OCI-LY1 (cell line): ENCODE data around the gene TSACC.

Experiments used
- H2AFZ ChIP-seq: fragments of 200-600 bp; sonication (generic), shearing (Covaris generic); 2 replicates; pipeline ENCODE4 v1.6.0; 2014; ENCODE audit warnings: antibody characterized with exemption, mild to moderate bottlenecking, low read length
- H3F3A ChIP-seq: fragments of 200-600 bp; sonication (generic), shearing (Covaris generic); 2 replicates; pipeline ENCODE4 v1.6.0; 2014; ENCODE audit warnings: mild to moderate bottlenecking, antibody characterized with exemption, low read length, moderate library complexity; ENCODE audit not compliant: insufficient read depth
- H3K27ac ChIP-seq: fragments of 200-600 bp; sonication (generic); 2 replicates; pipeline ENCODE4 v1.5.1; 2014; ENCODE audit warnings: low read length, mixed run types, mild to moderate bottlenecking, low read depth; ENCODE audit not compliant: poor library complexity, severe bottlenecking
- H3K27me3 ChIP-seq: fragments of 200-600 bp; sonication (generic); 2 replicates; pipeline ENCODE4 v1.6.0; 2014; ENCODE audit warnings: antibody characterized with exemption, mild to moderate bottlenecking, low read length, moderate library complexity; ENCODE audit not compliant: insufficient read depth
- H3K36me3 ChIP-seq: fragments of 200-600 bp; sonication (generic); 2 replicates; pipeline ENCODE4 v1.6.1; 2014; ENCODE audit warnings: mild to moderate bottlenecking, antibody characterized with exemption, low read length, moderate library complexity, mixed read lengths; ENCODE audit not compliant: insufficient read depth
- H3K4me1 ChIP-seq: fragments of 200-600 bp; sonication (generic); 2 replicates; pipeline ENCODE4 v1.5.1; 2014; ENCODE audit warnings: mild to moderate bottlenecking, low read length, moderate library complexity; ENCODE audit not compliant: insufficient read depth, severe bottlenecking
- H3K4me2 ChIP-seq: fragments of 200-600 bp; sonication (generic), shearing (Covaris generic); 2 replicates; pipeline ENCODE4 v1.6.1; 2014; ENCODE audit warnings: low read length
- H3K4me3 ChIP-seq: fragments of 200-600 bp; sonication (generic); 2 replicates; pipeline ENCODE4 v1.5.1; 2014; ENCODE audit warnings: low read length, low read depth, mild to moderate bottlenecking, mixed read lengths; ENCODE audit not compliant: poor library complexity, severe bottlenecking
- H3K79me2 ChIP-seq: fragments of 200-600 bp; shearing (Covaris generic); 2 replicates; pipeline ENCODE4 v1.6.1; 2016; ENCODE audit warnings: mixed run types, low read length, mixed read lengths; ENCODE audit not compliant: insufficient read depth
- H3K9ac ChIP-seq: fragments of 200-600 bp; sonication (generic), shearing (Covaris generic); 2 replicates; pipeline ENCODE4 v1.6.1; 2014; ENCODE audit warnings: mild to moderate bottlenecking, low read length, mixed read lengths
- H3K9me2 ChIP-seq: fragments of 200-600 bp; sonication (generic), shearing (Covaris generic); 2 replicates; pipeline ENCODE4 v1.6.1; 2014; ENCODE audit warnings: low read depth, mild to moderate bottlenecking, low read length, mixed read lengths
- H3K9me3 ChIP-seq: fragments of 200-600 bp; shearing (Covaris generic); 2 replicates; pipeline ENCODE4 v1.6.1; 2014; ENCODE audit warnings: low read length, mixed read lengths
- H4K20me1 ChIP-seq: fragments of 200-600 bp; sonication (generic), shearing (Covaris generic); 2 replicates; pipeline ENCODE4 v1.6.0; 2016; ENCODE audit warnings: mild to moderate bottlenecking, low read length; ENCODE audit not compliant: insufficient read depth
- CTCF ChIP-seq: fragments of 200-600 bp; sonication (generic), shearing (Covaris generic); IDR thresholded peaks from 2 replicates; pipeline ENCODE4 v1.5.1; 2017; ENCODE audit warnings: mild to moderate bottlenecking, antibody characterized with exemption, low read length, moderate library complexity, mixed read lengths
- EZH2 ChIP-seq: fragments of 200-600 bp; sonication (generic), shearing (Covaris generic); IDR thresholded peaks from 2 replicates; pipeline ENCODE4 v1.8.0; 2017; ENCODE audit warnings: borderline replicate concordance, mixed run types, mild to moderate bottlenecking, antibody characterized with exemption, low read length, moderate library complexity, mixed read lengths

Gene TSACC

GRCh38 chr1:156387870-156388173 is 49.5 kb downstream of the TSACC start:
- H3K79me2 ChIP-seq, result no peaks in the 10 kb centered on the region
- no peaks in the 10 kb centered on the region for H3K9me3 ChIP-seq
- no peak overlapping the region for H2AFZ ChIP-seq
- H3K4me2 ChIP-seq, result peak overlapping the region; percentile 11; the same call in 1 of the 2 replicates
- no peaks in the 10 kb centered on the region for H3K36me3 ChIP-seq
- H3K4me3 ChIP-seq, result no peak overlapping the region
- no peaks in the 10 kb centered on the region for H3K9me2 ChIP-seq
- TF ChIP-seq EZH2, result no peak
- no peaks in the 10 kb centered on the region for H3K27me3 ChIP-seq
- no peak overlapping the region for H3K27ac ChIP-seq
- H3K4me1 ChIP-seq, result peaks cover 6% of the 10 kb centered on the region
- H4K20me1 ChIP-seq, result no peaks in the 10 kb centered on the region
- H3K9ac ChIP-seq, result no peak overlapping the region
- no peaks in the 10 kb centered on the region for H3F3A ChIP-seq

- Histone ChIP-seq H3K27me3 (no peaks in the 10 kb centered on the region), H3F3A (no peaks in the 10 kb centered on the region), H3K9me3 (no peaks in the 10 kb centered on the region), H4K20me1 (no peaks in the 10 kb centered on the region), H3K79me2 (no peaks in the 10 kb centered on the region), H3K9me2 (no peaks in the 10 kb centered on the region), H2AFZ (no peak overlapping the region), H3K9ac (no peak overlapping the region), H3K27ac (no peak overlapping the region), H3K4me3 (peak overlapping the region; percentile 31), H3K4me1 (peaks cover 6% of the 10 kb centered on the region), H3K36me3 (no peaks in the 10 kb centered on the region), H3K4me2 (peak overlapping the region; percentile 34; the same call in 1 of the 2 replicates)
- TF ChIP-seq EZH2 (no peak), CTCF (no peak)
These were observed 50.1 kb downstream of the TSACC start for GRCh38 chr1:156388174-156389137.

GRCh38 chr1:156389311-156389710 is 51.0 kb downstream of the TSACC start:
- Histone ChIP-seq H4K20me1 (no peaks in the 10 kb centered on the region), H3K36me3 (no peaks in the 10 kb centered on the region), H3K27ac (no peak overlapping the region), H3K9me3 (no peaks in the 10 kb centered on the region), H3K9me2 (no peaks in the 10 kb centered on the region), H2AFZ (no peak overlapping the region), H3K9ac (no peak overlapping the region), H3K4me1 (peaks cover 6% of the 10 kb centered on the region), H3K4me2 (no peak overlapping the region), H3K4me3 (no peak overlapping the region), H3K79me2 (no peaks in the 10 kb centered on the region), H3F3A (no peaks in the 10 kb centered on the region), H3K27me3 (no peaks in the 10 kb centered on the region)
- TF ChIP-seq CTCF, result no peak
- TF ChIP-seq EZH2, result no peak
